HepG2 (cell line): Measurements from ENCODE around the gene PRR19. TPM values are rescaled to one million over a fixed set of nuclear protein-coding genes. Genes with fewer than 3 reads are reported as not detected.

ENCODE experiments used
- ADNP ChIP-seq: sonication (generic); formaldehyde crosslinking; IDR thresholded peaks from 2 replicates; pipeline ENCODE4 v1.4.0; 2020; ENCODE audit warnings: missing genetic modification reagents
- ATF6 ChIP-seq: sonication (generic); formaldehyde crosslinking; conservative IDR thresholded peaks from 2 replicates; pipeline ENCODE4 v1.4.0; 2020; ENCODE audit warnings: missing genetic modification reagents
- E2F1 ChIP-seq: sonication (generic); formaldehyde crosslinking; IDR thresholded peaks from 2 replicates; pipeline ENCODE4 v1.5.0; 2020; ENCODE audit warnings: missing genetic modification reagents
- MYPOP ChIP-seq: sonication (generic); formaldehyde crosslinking; IDR thresholded peaks from 2 replicates; pipeline ENCODE4 v1.8.1; 2023; ENCODE audit warnings: mild to moderate bottlenecking, moderate library complexity, missing genetic modification reagents
- POLR2A ChIP-seq, 2 experiments: IDR thresholded peaks; 2 replicates each; pipeline ENCODE4 v1.6.1; 2011; ENCODE audit warnings: low read depth in 2 of 2, low read length in 2 of 2, mild to moderate bottlenecking in 1 of 2, moderate library complexity in 1 of 2; ENCODE audit not compliant: insufficient read depth in 1 of 2
- PRPF4 ChIP-seq: fragments of 200-400 bp; formaldehyde crosslinking; IDR thresholded peaks from 2 replicates; pipeline ENCODE4 v1.6.1; 2016; ENCODE audit warnings: low read length, low read depth; ENCODE audit not compliant: poor library complexity, severe bottlenecking
- ZBTB39 ChIP-seq: sonication (generic); formaldehyde crosslinking; IDR thresholded peaks from 2 replicates; pipeline ENCODE4 v1.5.0; 2020; ENCODE audit warnings: missing genetic modification reagents
- ZNF234 ChIP-seq: sonication (generic); formaldehyde crosslinking; conservative IDR thresholded peaks from 2 replicates; pipeline ENCODE4 v1.5.1; 2020; ENCODE audit warnings: mild to moderate bottlenecking, missing genetic modification reagents
- ZNF280B ChIP-seq: sonication (generic); formaldehyde crosslinking; IDR thresholded peaks from 2 replicates; pipeline ENCODE4 v1.5.0; 2020; ENCODE audit warnings: missing genetic modification reagents, mild to moderate bottlenecking, borderline replicate concordance
- ZNF383 ChIP-seq: sonication (generic); formaldehyde crosslinking; IDR thresholded peaks from 2 replicates; pipeline ENCODE4 v1.4.0; 2020; ENCODE audit warnings: missing genetic modification reagents, mild to moderate bottlenecking, borderline replicate concordance
- ZNF510 ChIP-seq: sonication (generic); formaldehyde crosslinking; IDR thresholded peaks from 2 replicates; pipeline ENCODE4 v1.4.0; 2020; ENCODE audit warnings: low read depth, mild to moderate bottlenecking, missing genetic modification reagents
- ZNF564 ChIP-seq: sonication (generic); formaldehyde crosslinking; IDR thresholded peaks from 2 replicates; pipeline ENCODE4 v1.8.1; 2023; ENCODE audit warnings: mild to moderate bottlenecking, missing genetic modification reagents
- polyA plus RNA-seq, 8 experiments: library from polyadenylated mRNA; depleted of rRNA in 3 of 8; stranded (reverse) in 7 of 8; unstranded in 1 of 8; fragments of >200 nt; fragmentation: Illumina TruSeq in 4 of 8; extraction: Trizol in 4 of 8; gene quantifications; 2 replicates each; pipeline versions ENCODE4 v1.2.1 to v1.2.3, GENCODE V29; 2011 to 2016; ENCODE audit warnings: low read depth in 4 of 8, missing spikeins in 1 of 8, mixed read lengths in 1 of 8; ENCODE audit not compliant: insufficient read depth in 1 of 8
- total RNA-seq, 5 experiments: library from RNA; depleted of rRNA; stranded (reverse); fragments of >200 nt; fragmentation: Illumina TruSeq; extraction: Trizol; gene quantifications; 2 replicates each; pipeline ENCODE4 v1.2.3, GENCODE V29; 2016; ENCODE audit warnings: low read depth in 1 of 5
- TF ChIP-seq, protein P1 (sequence below): sonication (generic); formaldehyde crosslinking; IDR thresholded peaks from 2 replicates; pipeline ENCODE4 v1.4.0; 2020; ENCODE audit warnings: missing genetic modification reagents

PRR19 gene
- total and polyA plus RNA-seq, 2 of the 13 experiments (the other 11 are each of a cell fraction or from before 2014, with no cell fraction given): 0.21 to 0.33 TPM

DNA sequence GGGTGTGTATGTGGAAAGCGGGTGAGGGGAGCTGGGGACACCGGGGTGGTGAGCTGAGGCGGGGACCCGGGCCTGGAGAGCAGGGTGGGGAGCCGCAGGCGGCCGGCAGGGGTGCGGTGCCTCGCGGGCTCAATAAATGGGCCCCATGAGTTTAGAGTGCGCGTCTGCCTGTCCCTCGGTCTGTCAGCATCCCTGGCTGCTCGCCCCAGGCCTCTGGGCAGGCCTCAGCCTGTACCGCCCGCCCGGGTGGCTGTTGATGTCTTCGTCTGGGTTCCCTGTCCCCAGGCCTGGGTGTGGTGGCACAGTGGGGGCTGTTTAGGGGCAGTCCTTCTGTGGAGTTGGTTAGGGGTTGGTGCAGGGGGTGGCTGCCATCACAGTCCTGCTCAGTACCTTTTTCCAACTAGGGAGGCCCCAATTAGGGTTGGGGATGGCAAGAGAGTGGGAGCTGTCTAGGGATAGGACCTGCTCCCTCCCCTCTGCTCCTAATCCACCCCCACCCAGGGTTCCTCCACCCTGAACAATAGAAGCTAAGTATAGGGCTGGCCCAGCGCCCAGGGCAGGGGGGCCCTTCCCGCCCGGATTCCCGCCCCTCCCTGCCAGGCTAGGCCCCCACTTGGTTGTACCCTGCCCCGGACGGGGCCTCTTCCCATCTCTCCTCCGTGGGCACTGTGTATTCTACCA, 20.6 kb upstream of the PRR19 start (continued):
- no peak for TF ChIP-seq E2F1 (CRISPR knock-in tag)
- TF ChIP-seq ZNF280B (CRISPR knock-in tag): no peak
- TF ChIP-seq ADNP (CRISPR knock-in tag): no peak
- no peak for TF ChIP-seq ZNF510
- TF ChIP-seq ZNF564: no peak
- TF ChIP-seq ATF6: no peak
- TF ChIP-seq, protein P1, sequence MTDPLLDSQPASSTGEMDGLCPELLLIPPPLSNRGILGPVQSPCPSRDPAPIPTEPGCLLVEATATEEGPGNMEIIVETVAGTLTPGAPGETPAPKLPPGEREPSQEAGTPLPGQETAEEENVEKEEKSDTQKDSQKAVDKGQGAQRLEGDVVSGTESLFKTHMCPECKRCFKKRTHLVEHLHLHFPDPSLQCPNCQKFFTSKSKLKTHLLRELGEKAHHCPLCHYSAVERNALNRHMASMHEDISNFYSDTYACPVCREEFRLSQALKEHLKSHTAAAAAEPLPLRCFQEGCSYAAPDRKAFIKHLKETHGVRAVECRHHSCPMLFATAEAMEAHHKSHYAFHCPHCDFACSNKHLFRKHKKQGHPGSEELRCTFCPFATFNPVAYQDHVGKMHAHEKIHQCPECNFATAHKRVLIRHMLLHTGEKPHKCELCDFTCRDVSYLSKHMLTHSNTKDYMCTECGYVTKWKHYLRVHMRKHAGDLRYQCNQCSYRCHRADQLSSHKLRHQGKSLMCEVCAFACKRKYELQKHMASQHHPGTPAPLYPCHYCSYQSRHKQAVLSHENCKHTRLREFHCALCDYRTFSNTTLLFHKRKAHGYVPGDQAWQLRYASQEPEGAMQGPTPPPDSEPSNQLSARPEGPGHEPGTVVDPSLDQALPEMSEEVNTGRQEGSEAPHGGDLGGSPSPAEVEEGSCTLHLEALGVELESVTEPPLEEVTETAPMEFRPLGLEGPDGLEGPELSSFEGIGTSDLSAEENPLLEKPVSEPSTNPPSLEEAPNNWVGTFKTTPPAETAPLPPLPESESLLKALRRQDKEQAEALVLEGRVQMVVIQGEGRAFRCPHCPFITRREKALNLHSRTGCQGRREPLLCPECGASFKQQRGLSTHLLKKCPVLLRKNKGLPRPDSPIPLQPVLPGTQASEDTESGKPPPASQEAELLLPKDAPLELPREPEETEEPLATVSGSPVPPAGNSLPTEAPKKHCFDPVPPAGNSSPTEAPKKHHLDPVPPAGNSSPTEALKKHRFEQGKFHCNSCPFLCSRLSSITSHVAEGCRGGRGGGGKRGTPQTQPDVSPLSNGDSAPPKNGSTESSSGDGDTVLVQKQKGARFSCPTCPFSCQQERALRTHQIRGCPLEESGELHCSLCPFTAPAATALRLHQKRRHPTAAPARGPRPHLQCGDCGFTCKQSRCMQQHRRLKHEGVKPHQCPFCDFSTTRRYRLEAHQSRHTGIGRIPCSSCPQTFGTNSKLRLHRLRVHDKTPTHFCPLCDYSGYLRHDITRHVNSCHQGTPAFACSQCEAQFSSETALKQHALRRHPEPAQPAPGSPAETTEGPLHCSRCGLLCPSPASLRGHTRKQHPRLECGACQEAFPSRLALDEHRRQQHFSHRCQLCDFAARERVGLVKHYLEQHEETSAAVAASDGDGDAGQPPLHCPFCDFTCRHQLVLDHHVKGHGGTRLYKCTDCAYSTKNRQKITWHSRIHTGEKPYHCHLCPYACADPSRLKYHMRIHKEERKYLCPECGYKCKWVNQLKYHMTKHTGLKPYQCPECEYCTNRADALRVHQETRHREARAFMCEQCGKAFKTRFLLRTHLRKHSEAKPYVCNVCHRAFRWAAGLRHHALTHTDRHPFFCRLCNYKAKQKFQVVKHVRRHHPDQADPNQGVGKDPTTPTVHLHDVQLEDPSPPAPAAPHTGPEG (CRISPR knock-in tag): peak; percentile 60; the same call in 1 of the 2 replicates
- no peak for TF ChIP-seq ZBTB39 (CRISPR knock-in tag)
- no peak for TF ChIP-seq PRPF4
- no peak for TF ChIP-seq ZNF234 (CRISPR knock-in tag)
- no peak for TF ChIP-seq MYPOP (CRISPR knock-in tag)
- 0 out of 4 replicates have a peak, but pooled peaks of 1 of the 2 experiments have one; percentile 19 for TF ChIP-seq POLR2A (IDR thresholded peaks at IDR 0.05; ENCODE audit: insufficient read depth in 1 of 2, low read depth in 2 of 2, low read length in 2 of 2)
- TF ChIP-seq ZNF383 (CRISPR knock-in tag): no peak
